GM10266 (cell line): ENCODE measurements around the gene ZNF22.

Experiments used
- DNase-seq: peaks from one replicate; pipeline ENCODE4 v3.0.0; 2012; ENCODE audit errors: extremely low spot score
- TF ChIP-seq, protein P1 (sequence below): IDR thresholded peaks from 2 replicates; pipeline ENCODE4 v1.5.1; 2012; ENCODE audit warnings: mild to moderate bottlenecking, low read depth; ENCODE audit not compliant: control insufficient read depth, insufficient read depth; ENCODE audit errors: missing control alignments

Gene ZNF22

DNA sequence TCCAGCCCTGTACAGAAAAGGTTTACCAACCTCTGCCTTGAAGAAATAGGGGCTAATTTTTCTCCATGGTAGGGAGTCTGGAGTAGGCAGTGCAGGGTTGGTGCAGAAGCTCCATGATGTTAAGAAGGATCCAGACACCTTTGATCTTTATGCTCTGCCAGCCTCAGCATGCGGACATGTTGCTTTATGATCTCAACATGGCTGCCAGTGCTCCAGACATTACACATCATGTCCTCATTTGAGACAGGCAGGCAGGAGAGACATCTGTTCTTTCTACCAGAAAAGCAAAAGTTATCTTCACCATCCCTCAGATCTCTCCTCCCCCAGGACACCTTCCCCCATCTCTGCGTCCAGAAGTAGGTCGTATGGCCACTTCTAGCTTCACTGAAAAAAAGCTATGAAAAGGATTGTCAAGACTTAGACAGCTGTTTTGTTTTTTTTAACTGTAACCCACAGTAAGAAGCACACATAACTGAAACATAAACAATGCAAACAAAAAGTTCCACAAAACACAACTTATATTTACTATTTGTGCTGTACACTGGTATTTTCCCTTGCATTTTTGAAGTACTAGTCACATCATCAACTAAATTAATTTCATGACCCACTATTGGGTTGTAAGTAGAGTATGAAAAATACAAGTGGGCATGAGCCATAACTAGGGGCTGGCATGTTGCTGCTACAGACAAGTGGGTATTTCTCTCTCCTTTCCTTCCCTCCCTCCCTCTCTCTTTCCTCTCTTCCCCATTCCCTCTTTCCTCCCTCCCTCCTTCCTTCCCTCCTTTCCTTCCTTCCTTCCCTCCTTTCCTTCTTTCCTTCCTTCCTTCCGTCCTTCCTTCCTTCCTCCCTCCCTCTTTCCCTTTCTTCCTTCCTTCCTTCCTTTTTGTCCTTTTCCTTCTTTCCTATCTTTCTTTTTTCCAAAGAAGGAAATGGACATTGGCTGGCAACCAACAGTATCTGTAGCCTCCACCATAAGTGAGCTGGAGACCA, 43.7 kb upstream of the ZNF22 start:
- TF ChIP-seq, protein P1, sequence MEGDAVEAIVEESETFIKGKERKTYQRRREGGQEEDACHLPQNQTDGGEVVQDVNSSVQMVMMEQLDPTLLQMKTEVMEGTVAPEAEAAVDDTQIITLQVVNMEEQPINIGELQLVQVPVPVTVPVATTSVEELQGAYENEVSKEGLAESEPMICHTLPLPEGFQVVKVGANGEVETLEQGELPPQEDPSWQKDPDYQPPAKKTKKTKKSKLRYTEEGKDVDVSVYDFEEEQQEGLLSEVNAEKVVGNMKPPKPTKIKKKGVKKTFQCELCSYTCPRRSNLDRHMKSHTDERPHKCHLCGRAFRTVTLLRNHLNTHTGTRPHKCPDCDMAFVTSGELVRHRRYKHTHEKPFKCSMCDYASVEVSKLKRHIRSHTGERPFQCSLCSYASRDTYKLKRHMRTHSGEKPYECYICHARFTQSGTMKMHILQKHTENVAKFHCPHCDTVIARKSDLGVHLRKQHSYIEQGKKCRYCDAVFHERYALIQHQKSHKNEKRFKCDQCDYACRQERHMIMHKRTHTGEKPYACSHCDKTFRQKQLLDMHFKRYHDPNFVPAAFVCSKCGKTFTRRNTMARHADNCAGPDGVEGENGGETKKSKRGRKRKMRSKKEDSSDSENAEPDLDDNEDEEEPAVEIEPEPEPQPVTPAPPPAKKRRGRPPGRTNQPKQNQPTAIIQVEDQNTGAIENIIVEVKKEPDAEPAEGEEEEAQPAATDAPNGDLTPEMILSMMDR, result no peak
- no peak for DNase-seq

- TF ChIP-seq, protein P1, result no peak
- DNase-seq, result no peak
Measured at GRCh38 chr10:44958196-44958897, 42.4 kb upstream of the ZNF22 start.

- TF ChIP-seq, protein P1, result no peak
- DNase-seq, result no peak
Measured at GRCh38 chr10:44958898-44959246, 41.9 kb upstream of the ZNF22 start.

DNA sequence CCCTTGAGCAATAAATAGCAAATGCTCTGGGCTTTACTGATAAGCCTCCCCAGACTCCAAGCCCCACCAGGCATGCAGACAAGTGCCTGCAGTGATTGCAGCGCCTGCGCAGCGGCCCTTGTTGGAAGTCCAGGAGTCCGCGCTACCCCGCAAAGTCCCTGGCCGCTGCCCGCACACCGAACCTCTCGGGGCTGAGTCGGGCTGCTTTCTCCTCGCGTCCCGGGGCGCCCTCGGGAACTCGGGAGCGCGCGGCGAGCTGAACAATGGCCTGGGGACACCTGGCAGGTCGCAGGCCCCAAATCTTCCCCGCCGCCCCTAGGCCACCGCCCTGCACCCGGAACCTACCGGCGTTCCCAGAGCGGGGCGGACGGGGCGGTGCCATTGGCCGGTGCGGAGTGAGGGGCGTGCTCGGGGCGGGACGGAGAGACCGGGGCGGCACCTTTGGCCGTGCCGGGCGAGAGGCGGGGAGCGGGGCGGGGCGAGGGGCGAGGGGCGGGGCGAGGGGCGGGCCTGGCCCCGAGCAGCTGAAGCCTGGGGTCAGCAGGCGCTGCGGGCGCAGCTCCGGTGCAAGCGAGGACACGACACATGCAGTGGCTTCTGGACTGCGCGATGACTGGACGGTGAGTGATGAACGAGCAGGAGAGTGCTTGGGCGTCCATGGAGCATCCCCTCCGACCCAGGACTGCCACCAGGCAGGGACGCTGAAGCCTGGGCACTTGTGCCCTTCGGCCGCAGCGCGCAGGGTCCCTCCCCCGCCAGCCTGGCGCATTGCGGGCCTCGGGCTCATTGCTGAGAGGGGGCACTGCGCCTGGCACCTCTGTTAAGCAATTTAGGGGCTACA, 41.3 kb upstream of the ZNF22 start, which contains the start of gene RASSF4:
Gene RASSF4, plus strand, starts transcription at position 556 of the 841 bp plus-strand sequence. CDS start 10,401 bp downstream, outside the sequence.
- TF ChIP-seq, protein P1, result no peak
- DNase-seq, result peak; percentile 96

GRCh38 chr10:44960088-44960460, 40.6 kb upstream of the ZNF22 start:
- TF ChIP-seq, protein P1, result no peak
- DNase-seq, result no peak

- TF ChIP-seq, protein P1, result no peak
- no peak for DNase-seq
Measured at GRCh38 chr10:44960482-44961229, 40.1 kb upstream of the ZNF22 start.
